ENCODE results near the gene LYL1. TPM values are rescaled to one million over a fixed set of nuclear protein-coding genes. Genes with fewer than 3 reads are reported as not detected.
A peak's percentile ranks its signal among the peaks of the same experiment; 100 is the strongest.

The LYL1 gene
- total and polyA plus RNA-seq, 2 of the 13 experiments (the other 11 are each of a cell fraction or from before 2014, with no cell fraction given), result 0.75 to 0.92 TPM

DNA sequence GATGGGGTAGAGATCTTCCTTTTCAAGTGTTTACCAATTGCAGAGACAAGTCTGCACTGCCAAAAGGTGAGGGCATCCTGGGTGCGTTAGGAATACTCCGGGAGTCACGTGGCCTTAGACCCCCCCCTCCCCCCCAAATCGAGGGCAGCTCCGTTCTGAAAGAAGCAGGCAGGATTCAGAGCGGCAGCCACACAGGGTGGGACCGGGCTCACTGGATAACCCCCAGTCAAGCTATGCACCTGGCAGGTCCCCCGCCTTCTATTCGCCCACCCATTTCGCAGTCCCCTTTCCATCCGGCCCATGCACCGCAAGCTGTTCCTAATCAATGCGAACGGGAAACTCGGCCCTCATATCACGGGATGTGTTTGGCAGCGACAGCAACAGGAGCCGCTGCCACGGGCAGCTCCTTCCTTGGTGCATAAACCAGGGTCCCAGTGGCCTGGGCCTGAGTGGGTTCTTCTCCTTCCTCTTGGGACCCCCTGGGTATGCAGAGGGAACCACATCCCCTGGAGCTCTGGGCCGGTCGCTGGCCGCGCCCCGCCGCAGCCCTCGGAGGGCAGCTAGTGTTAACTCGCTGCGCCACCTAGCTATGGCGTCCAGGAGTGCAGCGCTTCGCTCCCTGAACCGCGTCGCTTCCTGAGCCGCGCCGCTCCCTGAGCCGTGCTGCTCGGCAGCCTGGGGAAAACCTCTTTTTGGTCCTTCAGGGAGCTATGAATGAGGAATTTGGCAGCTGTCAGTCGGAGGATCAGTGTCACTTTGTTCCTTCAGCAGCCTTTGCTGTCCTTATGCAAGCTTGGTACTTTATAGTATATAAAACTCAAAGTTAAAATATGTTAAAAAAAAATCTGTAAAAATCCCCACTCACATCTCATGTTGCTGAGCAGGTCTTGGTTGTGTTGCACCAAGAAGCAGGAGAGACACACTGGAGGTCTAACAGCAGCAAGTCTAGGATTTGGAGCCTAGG lies 41.4 kb downstream of the LYL1 start (continued):
- TF ChIP-seq MED1 (CRISPR knock-in tag; IDR thresholded peaks at IDR 0.05), result peak; percentile 76
- peak; percentile 51; the same call in 1 of the 2 replicates for TF ChIP-seq ZNF274 (CRISPR knock-in tag; IDR thresholded peaks at IDR 0.05)
- TF ChIP-seq ZNF12 (CRISPR knock-in tag; IDR thresholded peaks at IDR 0.05), result no peak
- TF ChIP-seq HOXD1 (CRISPR knock-in tag; IDR thresholded peaks at IDR 0.05), result peak; percentile 60; the same call in 1 of the 2 replicates
- TF ChIP-seq ZNF746 (CRISPR knock-in tag; IDR thresholded peaks at IDR 0.05), result peak; percentile 3; the same call in 1 of the 2 replicates
- TF ChIP-seq SYNCRIP (IDR thresholded peaks at IDR 0.05; ENCODE audit: insufficient read depth, low read depth, low read length), result no peak
- 0 out of 2 replicates have a peak, but pooled peaks have one; percentile 23 for TF ChIP-seq MEF2D (CRISPR knock-in tag; IDR thresholded peaks at IDR 0.05)
- TF ChIP-seq GATA4 (IDR thresholded peaks at IDR 0.05; ENCODE audit: borderline replicate concordance, low read depth), result no peak
- peak; percentile 50 for TF ChIP-seq SALL2 (CRISPR knock-in tag; IDR thresholded peaks at IDR 0.05)
- TF ChIP-seq KDM4B (CRISPR knock-in tag; IDR thresholded peaks at IDR 0.05), result 0 out of 2 replicates have a peak, but pooled peaks have one; percentile 72
- TF ChIP-seq, protein P1, sequence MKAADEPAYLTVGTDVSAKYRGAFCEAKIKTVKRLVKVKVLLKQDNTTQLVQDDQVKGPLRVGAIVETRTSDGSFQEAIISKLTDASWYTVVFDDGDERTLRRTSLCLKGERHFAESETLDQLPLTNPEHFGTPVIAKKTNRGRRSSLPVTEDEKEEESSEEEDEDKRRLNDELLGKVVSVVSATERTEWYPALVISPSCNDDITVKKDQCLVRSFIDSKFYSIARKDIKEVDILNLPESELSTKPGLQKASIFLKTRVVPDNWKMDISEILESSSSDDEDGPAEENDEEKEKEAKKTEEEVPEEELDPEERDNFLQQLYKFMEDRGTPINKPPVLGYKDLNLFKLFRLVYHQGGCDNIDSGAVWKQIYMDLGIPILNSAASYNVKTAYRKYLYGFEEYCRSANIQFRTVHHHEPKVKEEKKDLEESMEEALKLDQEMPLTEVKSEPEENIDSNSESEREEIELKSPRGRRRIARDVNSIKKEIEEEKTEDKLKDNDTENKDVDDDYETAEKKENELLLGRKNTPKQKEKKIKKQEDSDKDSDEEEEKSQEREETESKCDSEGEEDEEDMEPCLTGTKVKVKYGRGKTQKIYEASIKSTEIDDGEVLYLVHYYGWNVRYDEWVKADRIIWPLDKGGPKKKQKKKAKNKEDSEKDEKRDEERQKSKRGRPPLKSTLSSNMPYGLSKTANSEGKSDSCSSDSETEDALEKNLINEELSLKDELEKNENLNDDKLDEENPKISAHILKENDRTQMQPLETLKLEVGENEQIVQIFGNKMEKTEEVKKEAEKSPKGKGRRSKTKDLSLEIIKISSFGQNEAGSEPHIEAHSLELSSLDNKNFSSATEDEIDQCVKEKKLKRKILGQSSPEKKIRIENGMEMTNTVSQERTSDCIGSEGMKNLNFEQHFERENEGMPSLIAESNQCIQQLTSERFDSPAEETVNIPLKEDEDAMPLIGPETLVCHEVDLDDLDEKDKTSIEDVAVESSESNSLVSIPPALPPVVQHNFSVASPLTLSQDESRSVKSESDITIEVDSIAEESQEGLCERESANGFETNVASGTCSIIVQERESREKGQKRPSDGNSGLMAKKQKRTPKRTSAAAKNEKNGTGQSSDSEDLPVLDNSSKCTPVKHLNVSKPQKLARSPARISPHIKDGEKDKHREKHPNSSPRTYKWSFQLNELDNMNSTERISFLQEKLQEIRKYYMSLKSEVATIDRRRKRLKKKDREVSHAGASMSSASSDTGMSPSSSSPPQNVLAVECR (CRISPR knock-in tag; IDR thresholded peaks at IDR 0.05; ENCODE audit: borderline replicate concordance), result peak; percentile 58
- TF ChIP-seq EED (CRISPR knock-in tag; IDR thresholded peaks at IDR 0.05), result no peak
- TF ChIP-seq MEIS2 (CRISPR knock-in tag; IDR thresholded peaks at IDR 0.05), result peak; percentile 50; the same call in 1 of the 2 replicates
- TF ChIP-seq NFYC (CRISPR knock-in tag; IDR thresholded peaks at IDR 0.05), result no peak
- no peak for TF ChIP-seq EP300 (IDR thresholded peaks at IDR 0.05; ENCODE audit: low read depth in 2 of 2, low read length in 2 of 2)
- TF ChIP-seq EP300 (CRISPR knock-in tag; IDR thresholded peaks at IDR 0.05; ENCODE audit: borderline replicate concordance), result no peak
- 0 out of 2 replicates have a peak, but pooled peaks have one; percentile 33 for TF ChIP-seq KLF6 (CRISPR knock-in tag; IDR thresholded peaks at IDR 0.05)
- TF ChIP-seq ISL2 (CRISPR knock-in tag; IDR thresholded peaks at IDR 0.05), result peak; percentile 76
- TF ChIP-seq, protein P2, sequence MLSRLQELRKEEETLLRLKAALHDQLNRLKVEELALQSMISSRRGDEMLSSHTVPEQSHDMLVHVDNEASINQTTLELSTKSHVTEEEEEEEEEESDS (CRISPR knock-in tag; IDR thresholded peaks at IDR 0.05; ENCODE audit: borderline replicate concordance), result no peak
- TF ChIP-seq MATR3 (CRISPR knock-in tag; IDR thresholded peaks at IDR 0.05), result no peak
- peak; percentile 7; the same call in 1 of the 2 replicates for TF ChIP-seq TARDBP (CRISPR knock-in tag; IDR thresholded peaks at IDR 0.05)
- TF ChIP-seq, protein P3, sequence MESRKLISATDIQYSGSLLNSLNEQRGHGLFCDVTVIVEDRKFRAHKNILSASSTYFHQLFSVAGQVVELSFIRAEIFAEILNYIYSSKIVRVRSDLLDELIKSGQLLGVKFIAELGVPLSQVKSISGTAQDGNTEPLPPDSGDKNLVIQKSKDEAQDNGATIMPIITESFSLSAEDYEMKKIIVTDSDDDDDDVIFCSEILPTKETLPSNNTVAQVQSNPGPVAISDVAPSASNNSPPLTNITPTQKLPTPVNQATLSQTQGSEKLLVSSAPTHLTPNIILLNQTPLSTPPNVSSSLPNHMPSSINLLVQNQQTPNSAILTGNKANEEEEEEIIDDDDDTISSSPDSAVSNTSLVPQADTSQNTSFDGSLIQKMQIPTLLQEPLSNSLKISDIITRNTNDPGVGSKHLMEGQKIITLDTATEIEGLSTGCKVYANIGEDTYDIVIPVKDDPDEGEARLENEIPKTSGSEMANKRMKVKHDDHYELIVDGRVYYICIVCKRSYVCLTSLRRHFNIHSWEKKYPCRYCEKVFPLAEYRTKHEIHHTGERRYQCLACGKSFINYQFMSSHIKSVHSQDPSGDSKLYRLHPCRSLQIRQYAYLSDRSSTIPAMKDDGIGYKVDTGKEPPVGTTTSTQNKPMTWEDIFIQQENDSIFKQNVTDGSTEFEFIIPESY (CRISPR knock-in tag; IDR thresholded peaks at IDR 0.05), result peak; percentile 63; the same call in 1 of the 2 replicates
- peak; percentile 30; the same call in 1 of the 2 replicates for TF ChIP-seq ETV5 (CRISPR knock-in tag; IDR thresholded peaks at IDR 0.05; ENCODE audit: borderline replicate concordance)
